ENCODE results near the gene HADHA.

DNA sequence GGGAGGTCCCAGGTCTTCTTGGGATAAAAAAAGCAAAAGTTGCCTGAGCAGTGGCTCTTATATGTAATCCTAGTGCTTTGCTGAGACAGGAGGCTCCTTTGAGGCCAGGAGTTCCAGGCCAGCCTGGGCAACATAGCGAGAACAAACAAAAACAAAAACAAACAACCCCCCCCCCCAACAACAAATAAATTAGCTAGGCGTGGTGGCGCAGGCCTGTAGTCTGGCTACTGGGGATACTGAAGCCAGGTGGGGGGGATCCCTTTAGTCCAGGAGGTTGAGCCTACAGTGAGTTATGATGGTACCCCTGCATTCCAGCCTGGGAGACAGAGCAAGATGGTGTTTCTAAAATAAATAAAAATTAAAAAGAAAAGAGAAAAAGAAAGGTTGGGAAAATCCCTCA lies 66.2 kb downstream of the HADHA start:
- no peak for TF ChIP-seq EZH2 (IDR thresholded peaks at IDR 0.05; ENCODE audit: borderline replicate concordance, insufficient read depth, low read depth, low read length, poor library complexity, severe bottlenecking)
- TF ChIP-seq, protein P1, sequence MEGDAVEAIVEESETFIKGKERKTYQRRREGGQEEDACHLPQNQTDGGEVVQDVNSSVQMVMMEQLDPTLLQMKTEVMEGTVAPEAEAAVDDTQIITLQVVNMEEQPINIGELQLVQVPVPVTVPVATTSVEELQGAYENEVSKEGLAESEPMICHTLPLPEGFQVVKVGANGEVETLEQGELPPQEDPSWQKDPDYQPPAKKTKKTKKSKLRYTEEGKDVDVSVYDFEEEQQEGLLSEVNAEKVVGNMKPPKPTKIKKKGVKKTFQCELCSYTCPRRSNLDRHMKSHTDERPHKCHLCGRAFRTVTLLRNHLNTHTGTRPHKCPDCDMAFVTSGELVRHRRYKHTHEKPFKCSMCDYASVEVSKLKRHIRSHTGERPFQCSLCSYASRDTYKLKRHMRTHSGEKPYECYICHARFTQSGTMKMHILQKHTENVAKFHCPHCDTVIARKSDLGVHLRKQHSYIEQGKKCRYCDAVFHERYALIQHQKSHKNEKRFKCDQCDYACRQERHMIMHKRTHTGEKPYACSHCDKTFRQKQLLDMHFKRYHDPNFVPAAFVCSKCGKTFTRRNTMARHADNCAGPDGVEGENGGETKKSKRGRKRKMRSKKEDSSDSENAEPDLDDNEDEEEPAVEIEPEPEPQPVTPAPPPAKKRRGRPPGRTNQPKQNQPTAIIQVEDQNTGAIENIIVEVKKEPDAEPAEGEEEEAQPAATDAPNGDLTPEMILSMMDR (IDR thresholded peaks at IDR 0.05): no peak
